Measurements from ENCODE around the gene RPA1. TPM values are rescaled to one million over a fixed set of nuclear protein-coding genes. Genes with fewer than 3 reads are reported as not detected.
"Not testable (repeated sequence)": the region's sequence is repeated elsewhere in the genome, so short reads cannot be mapped to it uniquely, and the experiment has no call there.

RPA1 gene
- total RNA-seq, 3 donors from 2014 or later: 52.3 to 77.4 (median 75.5) TPM

DNA sequence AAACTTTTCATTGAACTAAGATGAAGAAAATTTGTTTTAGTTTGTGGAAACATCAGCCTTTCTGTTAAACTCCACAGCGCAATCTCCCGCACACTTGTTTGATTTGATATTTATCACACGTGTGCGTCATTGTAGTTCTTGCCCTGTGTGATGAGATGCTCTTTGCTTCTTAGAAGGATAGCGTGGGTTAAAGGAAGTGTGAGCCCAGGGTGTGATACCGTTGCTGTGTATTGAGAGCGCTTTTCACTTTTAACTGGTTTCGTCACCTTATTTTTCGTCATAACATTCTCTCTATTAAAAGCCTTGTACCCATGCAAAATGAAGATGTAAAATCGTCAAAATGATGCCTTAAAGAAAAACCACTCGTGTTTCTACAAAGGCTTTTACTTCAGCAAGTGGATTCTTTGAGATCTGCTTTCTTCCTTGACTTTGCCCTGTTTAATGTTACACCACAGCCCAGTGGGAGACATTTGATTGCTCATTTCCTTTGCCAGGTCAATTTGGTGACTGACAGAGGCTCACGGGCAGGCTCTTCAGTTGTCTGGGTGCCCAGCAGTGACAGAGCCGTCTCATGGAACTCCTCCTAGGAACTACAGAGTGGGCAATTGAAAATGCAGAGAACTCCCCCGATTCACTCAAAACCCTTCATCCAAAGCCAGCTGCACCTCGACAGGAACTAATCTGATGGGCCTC, 61.1 kb downstream of the RPA1 start:
- Histone ChIP-seq H3K4me3 (no peak overlapping the region), H3K9me3 (no peaks in the 10 kb centered on the region), H3K36me3 (ENCODE audit: low read depth) (peaks cover 9% of the 10 kb centered on the region), H3K4me1 (ENCODE audit: low read depth) (no peaks in the 10 kb centered on the region)
- TF ChIP-seq CTCF (IDR thresholded peaks at IDR 0.05): no peak
- ATAC-seq (no peak), DNase-seq (no peak)
- intact Hi-C loops (cut with DNase I, micrococcal nuclease): no loop called here

DNA sequence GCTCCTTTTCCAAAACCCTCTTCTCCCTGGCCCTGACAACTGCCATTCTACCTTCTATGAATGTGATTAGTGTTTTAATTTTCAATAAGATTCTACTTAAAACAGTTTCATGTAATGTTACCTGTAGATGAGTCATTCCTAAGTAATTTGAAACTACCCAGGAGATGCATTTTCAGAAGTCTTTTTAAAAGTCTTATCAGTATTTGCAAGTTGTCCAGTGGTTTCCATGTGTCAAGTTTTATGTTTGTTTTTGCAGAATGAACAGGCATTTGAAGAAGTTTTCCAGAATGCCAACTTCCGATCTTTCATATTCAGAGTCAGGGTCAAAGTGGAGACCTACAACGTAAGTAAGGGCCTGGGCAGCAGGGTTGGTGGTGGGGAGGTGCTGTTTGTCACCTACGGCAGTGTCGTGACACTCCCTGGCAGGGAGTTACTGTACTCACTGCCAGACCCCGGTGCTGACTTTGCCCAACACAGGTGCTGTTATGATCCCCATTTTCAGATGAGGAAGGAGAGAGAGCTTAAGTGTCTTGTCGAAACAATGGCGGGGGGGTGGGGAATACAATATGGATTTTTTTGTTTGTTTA, 65.0 kb downstream of the RPA1 start:
- intact Hi-C loops (cut with DNase I, micrococcal nuclease): no loop called here
- DNase-seq (no peak), ATAC-seq (no peak)
- Histone ChIP-seq H3K36me3 (ENCODE audit: low read depth) (no peaks in the 10 kb centered on the region), H3K4me1 (ENCODE audit: low read depth) (no peaks in the 10 kb centered on the region), H3K4me3 (no peak overlapping the region), H3K9me3 (no peaks in the 10 kb centered on the region)
- no peak for TF ChIP-seq CTCF (IDR thresholded peaks at IDR 0.05)

GRCh38 chr17:1895479-1895878, 65.7 kb downstream of the RPA1 start:
- DNase-seq; ATAC-seq; H3K36me3 ChIP-seq (ENCODE audit: low read depth); intact Hi-C loops (cut with DNase I, micrococcal nuclease); H3K9me3 ChIP-seq; H3K4me3 ChIP-seq; H3K4me1 ChIP-seq (ENCODE audit: low read depth): not testable (repeated sequence)

- no peak for ATAC-seq
- Histone ChIP-seq H3K4me1 (ENCODE audit: low read depth) (no peaks in the 10 kb centered on the region), H3K4me3 (no peak overlapping the region), H3K9me3 (no peaks in the 10 kb centered on the region), H3K36me3 (ENCODE audit: low read depth) (no peaks in the 10 kb centered on the region)
- DNase-seq: no peak
- TF ChIP-seq CTCF (IDR thresholded peaks at IDR 0.05): no peak
- intact Hi-C loops (cut with DNase I, micrococcal nuclease): no loop called here
Measured at GRCh38 chr17:1896243-1897104, 66.7 kb downstream of the RPA1 start.

DNA sequence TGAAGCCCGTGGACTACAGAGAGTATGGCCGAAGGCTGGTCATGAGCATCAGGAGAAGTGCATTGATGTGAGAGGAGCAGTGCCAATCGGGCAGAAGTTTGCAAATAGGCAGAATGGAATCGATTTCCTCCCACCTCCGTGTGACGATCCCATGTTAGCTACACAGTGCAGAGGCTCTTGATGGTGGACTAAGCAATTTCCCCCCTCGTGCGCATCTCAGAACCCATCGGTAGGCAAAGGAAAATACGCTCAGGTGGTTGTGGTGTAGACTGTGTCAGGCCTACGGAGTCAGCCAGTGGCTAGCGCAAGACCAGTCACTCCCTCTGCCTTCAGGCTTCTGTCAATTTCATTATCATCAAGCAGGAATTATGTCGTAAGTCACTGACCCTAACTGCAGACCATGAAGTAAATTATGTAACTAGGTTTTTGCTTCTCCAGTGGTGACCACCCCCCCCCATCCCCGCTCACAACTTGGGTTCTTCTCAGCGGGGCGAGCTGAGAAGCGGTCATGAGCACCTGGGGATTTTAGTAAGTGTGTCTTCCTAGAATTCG, 67.4 kb downstream of the RPA1 start:
- intact Hi-C loops (cut with DNase I, micrococcal nuclease): no loop called here
- Histone ChIP-seq H3K4me1 (ENCODE audit: low read depth) (no peaks in the 10 kb centered on the region), H3K36me3 (ENCODE audit: low read depth) (no peaks in the 10 kb centered on the region), H3K9me3 (no peaks in the 10 kb centered on the region), H3K4me3 (no peak overlapping the region)
- no peak for DNase-seq
- ATAC-seq: no peak
- no peak for TF ChIP-seq CTCF (IDR thresholded peaks at IDR 0.05)

- ATAC-seq (no peak), DNase-seq (no peak)
- intact Hi-C loops (cut with DNase I, micrococcal nuclease): no loop called here
- Histone ChIP-seq H3K36me3 (ENCODE audit: low read depth) (no peaks in the 10 kb centered on the region), H3K9me3 (no peaks in the 10 kb centered on the region), H3K4me3 (no peak overlapping the region), H3K4me1 (ENCODE audit: low read depth) (no peaks in the 10 kb centered on the region)
- TF ChIP-seq CTCF (IDR thresholded peaks at IDR 0.05): no peak
Measured at GRCh38 chr17:1898332-1898731, 68.5 kb downstream of the RPA1 start.
